Measurements from ENCODE around the gene MPDU1.

DNA sequence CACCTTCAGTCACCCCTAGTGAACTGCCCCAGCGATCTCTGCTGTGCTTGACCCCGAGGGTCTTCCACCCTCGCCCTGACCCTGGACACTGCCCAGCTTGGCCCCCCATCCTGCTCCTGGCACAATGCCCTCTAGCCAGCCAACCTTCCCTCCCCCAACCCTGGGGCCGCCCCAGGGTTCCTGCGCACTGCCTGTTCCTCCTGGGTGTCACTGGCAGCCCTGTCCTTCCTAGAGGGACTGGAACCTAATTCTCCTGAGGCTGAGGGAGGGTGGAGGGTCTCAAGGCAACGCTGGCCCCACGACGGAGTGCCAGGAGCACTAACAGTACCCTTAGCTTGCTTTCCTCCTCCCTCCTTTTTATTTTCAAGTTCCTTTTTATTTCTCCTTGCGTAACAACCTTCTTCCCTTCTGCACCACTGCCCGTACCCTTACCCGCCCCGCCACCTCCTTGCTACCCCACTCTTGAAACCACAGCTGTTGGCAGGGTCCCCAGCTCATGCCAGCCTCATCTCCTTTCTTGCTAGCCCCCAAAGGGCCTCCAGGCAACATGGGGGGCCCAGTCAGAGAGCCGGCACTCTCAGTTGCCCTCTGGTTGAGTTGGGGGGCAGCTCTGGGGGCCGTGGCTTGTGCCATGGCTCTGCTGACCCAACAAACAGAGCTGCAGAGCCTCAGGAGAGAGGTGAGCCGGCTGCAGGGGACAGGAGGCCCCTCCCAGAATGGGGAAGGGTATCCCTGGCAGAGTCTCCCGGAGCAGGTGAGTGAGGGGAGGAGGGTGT is 24.9 kb upstream of the MPDU1 start, which contains the start of gene TNFSF13:
- TF ChIP-seq, protein P1, sequence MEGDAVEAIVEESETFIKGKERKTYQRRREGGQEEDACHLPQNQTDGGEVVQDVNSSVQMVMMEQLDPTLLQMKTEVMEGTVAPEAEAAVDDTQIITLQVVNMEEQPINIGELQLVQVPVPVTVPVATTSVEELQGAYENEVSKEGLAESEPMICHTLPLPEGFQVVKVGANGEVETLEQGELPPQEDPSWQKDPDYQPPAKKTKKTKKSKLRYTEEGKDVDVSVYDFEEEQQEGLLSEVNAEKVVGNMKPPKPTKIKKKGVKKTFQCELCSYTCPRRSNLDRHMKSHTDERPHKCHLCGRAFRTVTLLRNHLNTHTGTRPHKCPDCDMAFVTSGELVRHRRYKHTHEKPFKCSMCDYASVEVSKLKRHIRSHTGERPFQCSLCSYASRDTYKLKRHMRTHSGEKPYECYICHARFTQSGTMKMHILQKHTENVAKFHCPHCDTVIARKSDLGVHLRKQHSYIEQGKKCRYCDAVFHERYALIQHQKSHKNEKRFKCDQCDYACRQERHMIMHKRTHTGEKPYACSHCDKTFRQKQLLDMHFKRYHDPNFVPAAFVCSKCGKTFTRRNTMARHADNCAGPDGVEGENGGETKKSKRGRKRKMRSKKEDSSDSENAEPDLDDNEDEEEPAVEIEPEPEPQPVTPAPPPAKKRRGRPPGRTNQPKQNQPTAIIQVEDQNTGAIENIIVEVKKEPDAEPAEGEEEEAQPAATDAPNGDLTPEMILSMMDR (IDR thresholded peaks at IDR 0.05; ENCODE audit: poor library complexity) = no peak
- TF ChIP-seq EZH2phosphoT487 (IDR thresholded peaks at IDR 0.05; ENCODE audit: low read depth, severe bottlenecking, unreplicated experiment) = no peak

Data from hepatocyte (in vitro differentiated cells).